IPS-18c (cell line): ENCODE results near the gene KLHL14.
"Not testable (repeated sequence)": the region's sequence is repeated elsewhere in the genome, so short reads cannot be mapped to it uniquely, and the experiment has no call there.

Experiments used
- H3K4me3 ChIP-seq: 2 replicates; pipeline ENCODE4 v1.7.0; 2013; ENCODE audit warnings: low read depth, mild to moderate bottlenecking, low read length, moderate library complexity; ENCODE audit not compliant: insufficient read depth
- H3K9me3 ChIP-seq: one replicate; pipeline ENCODE4 v1.6.1; 2013; ENCODE audit warnings: mild to moderate bottlenecking, low read length, moderate library complexity; ENCODE audit not compliant: control insufficient read depth, insufficient read depth

KLHL14 gene

GRCh38 chr18:32684940-32685339 lies 87.9 kb downstream of the KLHL14 start:
- no peak overlapping the region for H3K4me3 ChIP-seq
- no peaks in the 10 kb centered on the region for H3K9me3 ChIP-seq

- Histone ChIP-seq H3K4me3 (no peak overlapping the region), H3K9me3 (no peaks in the 10 kb centered on the region)
Observed at GRCh38 chr18:32684096-32684495, 88.7 kb downstream of the KLHL14 start.

- no peaks in the 10 kb centered on the region for H3K9me3 ChIP-seq
- no peak overlapping the region for H3K4me3 ChIP-seq
Observed at GRCh38 chr18:32683044-32683443, 89.8 kb downstream of the KLHL14 start.

GRCh38 chr18:32677578-32677977 lies 95.2 kb downstream of the KLHL14 start:
- Histone ChIP-seq H3K9me3 (no peaks in the 10 kb centered on the region), H3K4me3 (no peak overlapping the region)

- Histone ChIP-seq H3K4me3 (no peak overlapping the region), H3K9me3 (no peaks in the 10 kb centered on the region)
Observed at GRCh38 chr18:32674491-32674890, 98.3 kb downstream of the KLHL14 start.

- H3K9me3 ChIP-seq: no peaks in the 10 kb centered on the region
- H3K4me3 ChIP-seq: no peak overlapping the region
Observed at GRCh38 chr18:32672398-32672797, 100.4 kb downstream of the KLHL14 start.

GRCh38 chr18:32670727-32671126 lies 102.1 kb downstream of the KLHL14 start:
- Histone ChIP-seq H3K4me3 (no peak overlapping the region), H3K9me3 (no peaks in the 10 kb centered on the region)

GRCh38 chr18:32669549-32670165 lies 103.2 kb downstream of the KLHL14 start:
- H3K4me3 ChIP-seq: no peak overlapping the region
- no peaks in the 10 kb centered on the region for H3K9me3 ChIP-seq

GRCh38 chr18:32668956-32669355 lies 103.9 kb downstream of the KLHL14 start:
- no peaks in the 10 kb centered on the region for H3K9me3 ChIP-seq
- H3K4me3 ChIP-seq: no peak overlapping the region

GRCh38 chr18:32661486-32662299 lies 111.1 kb downstream of the KLHL14 start:
- H3K4me3 ChIP-seq: no peak overlapping the region

GRCh38 chr18:32654507-32654906 lies 118.3 kb downstream of the KLHL14 start:
- H3K4me3 ChIP-seq, H3K9me3 ChIP-seq: not testable (repeated sequence)

More at GRCh38 chr18:32661486-32662299, 111.1 kb downstream of the KLHL14 start:
- H3K9me3 ChIP-seq: no peaks in the 10 kb centered on the region

- H3K4me3 ChIP-seq, H3K9me3 ChIP-seq: not testable (repeated sequence)
Observed at GRCh38 chr18:32637659-32638058, 135.2 kb downstream of the KLHL14 start.

- Histone ChIP-seq H3K4me3 (no peak overlapping the region), H3K9me3 (no peaks in the 10 kb centered on the region)
Observed at GRCh38 chr18:32637226-32637625, 135.6 kb downstream of the KLHL14 start.

GRCh38 chr18:32634876-32635431 lies 137.9 kb downstream of the KLHL14 start:
- Histone ChIP-seq H3K9me3 (no peaks in the 10 kb centered on the region), H3K4me3 (no peak overlapping the region)

GRCh38 chr18:32629981-32630700 lies 142.7 kb downstream of the KLHL14 start:
- Histone ChIP-seq H3K9me3 (no peaks in the 10 kb centered on the region), H3K4me3 (no peak overlapping the region)

- no peak overlapping the region for H3K4me3 ChIP-seq
- H3K9me3 ChIP-seq: no peaks in the 10 kb centered on the region
Observed at GRCh38 chr18:32629292-32629691, 143.5 kb downstream of the KLHL14 start.

- Histone ChIP-seq H3K9me3 (no peaks in the 10 kb centered on the region), H3K4me3 (no peak overlapping the region)
Observed at GRCh38 chr18:32624182-32624723, 148.6 kb downstream of the KLHL14 start.
